Right lobe of liver (tissue), 4 donors: Measurements from ENCODE around the gene DCAF11.

Source experiments
- CTCF ChIP-seq, 4 donors: fragments of 200-600 bp in 3 of 4; fragments of 450-650 bp in 1 of 4; IDR thresholded peaks; one replicate each; pipeline versions ENCODE4 v1.5.1 to v1.8.0; 2016 to 2022; ENCODE audit warnings: antibody characterized with exemption in 4 of 4, mild to moderate bottlenecking in 2 of 4
- POLR2A ChIP-seq: fragments of 450-650 bp; IDR thresholded peaks from one replicate; pipeline ENCODE4 v1.6.1; 2017; ENCODE audit warnings: antibody characterized with exemption, mild to moderate bottlenecking
- donor health status: DM: no; HTN: no; CAD: no.
- donor health status: DM: no; HTN: no; CAD: no.
- donor health status: DM: no; HTN: yes; CAD: no.

- TF ChIP-seq CTCF (IDR thresholded peaks at IDR 0.05) (no peak), POLR2A (no peak)
Measured at GRCh38 chr14:24149302-24149969, 34.9 kb downstream of the DCAF11 start.
